Skin of body (tissue), 2 donors: ENCODE measurements around the gene LAGE3. TPM values are rescaled to one million over a fixed set of nuclear protein-coding genes. Genes with fewer than 3 reads are reported as not detected.

Source experiments
- DNase-seq: peaks from one replicate; lab custom pipeline; 2025; lab: John Stamatoyannopoulos, UW
- total RNA-seq: library from RNA; depleted of rRNA; stranded (reverse); fragments of >200 nt; gene quantifications from one replicate; pipeline ENCODE4 v1.2.3, GENCODE V29; 2014

Gene LAGE3
- total RNA-seq, 1 donor from 2014 or later, result 5.2 TPM

- DNase-seq, result no peak
These were observed 20.7 kb downstream of the LAGE3 start, which contains the start of gene PLXNA3 for GRCh38 chrX:154458116-154458953. TSS of gene PLXNA3 (plus strand) at chrX:154458281. CDS start at chrX:154460184, 1,903 bp downstream.

GRCh38 chrX:154457491-154458115 lies 21.5 kb downstream of the LAGE3 start:
- no peak for DNase-seq

DNA sequence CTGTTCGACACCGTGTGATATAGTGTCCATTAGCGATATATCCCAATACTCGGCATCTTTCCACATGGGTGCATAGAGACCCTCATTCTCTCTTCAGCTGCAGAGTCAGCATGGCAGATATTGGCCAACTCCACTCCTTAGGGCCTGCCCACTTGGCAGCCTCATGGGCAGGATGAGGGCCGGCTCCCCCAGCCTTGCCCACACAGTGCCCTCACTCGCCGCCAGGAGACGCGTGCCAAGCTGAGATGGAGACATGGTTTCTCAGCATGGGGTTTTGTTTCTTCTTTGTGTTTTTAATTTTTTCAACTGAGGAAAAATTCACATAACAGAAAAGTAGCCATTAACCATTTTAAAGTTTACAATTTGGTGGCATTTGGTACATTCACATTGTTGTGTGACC lies 26.3 kb downstream of the LAGE3 start:
- no peak for DNase-seq

DNA sequence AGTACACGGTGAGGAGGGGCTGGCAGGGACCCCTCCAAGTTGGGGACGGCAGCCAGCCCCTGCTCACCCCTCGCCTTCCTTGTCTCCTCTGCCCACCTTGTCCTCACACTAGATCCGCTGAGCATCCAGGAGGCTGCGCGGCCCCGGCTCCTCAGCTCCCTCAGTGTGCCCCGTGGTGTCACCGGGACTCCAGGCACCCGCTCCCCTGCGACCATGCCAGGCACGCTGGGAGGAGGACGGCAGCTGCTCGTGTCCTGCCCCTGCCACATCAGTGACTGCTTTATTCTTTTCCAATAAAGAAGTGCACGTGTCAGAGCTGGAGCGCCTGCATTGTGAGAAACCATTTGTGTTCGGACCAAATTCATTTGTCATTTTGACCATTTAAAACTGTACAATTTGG lies 28.8 kb downstream of the LAGE3 start:
- no peak for DNase-seq

DNA sequence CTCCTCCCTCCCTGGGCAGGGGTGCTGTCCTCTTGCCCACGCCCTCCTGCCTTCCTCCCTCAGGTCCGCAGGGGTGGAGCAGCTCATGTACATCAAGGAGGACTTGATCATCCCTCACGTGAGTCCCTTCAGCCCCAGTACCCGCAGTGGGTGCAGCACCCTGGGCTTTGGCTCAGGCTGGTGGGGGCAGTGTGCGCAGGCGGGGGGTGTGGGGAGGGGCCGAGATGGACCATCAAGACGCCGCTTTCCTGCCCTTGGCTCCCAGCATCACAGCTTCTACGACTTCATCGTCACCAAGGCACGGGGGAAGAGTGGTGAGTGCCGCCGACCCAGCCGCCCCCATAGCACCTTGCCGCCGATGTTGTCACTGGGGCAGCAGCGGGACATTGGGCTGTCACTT lies 29.5 kb downstream of the LAGE3 start:
- no peak for DNase-seq

DNA sequence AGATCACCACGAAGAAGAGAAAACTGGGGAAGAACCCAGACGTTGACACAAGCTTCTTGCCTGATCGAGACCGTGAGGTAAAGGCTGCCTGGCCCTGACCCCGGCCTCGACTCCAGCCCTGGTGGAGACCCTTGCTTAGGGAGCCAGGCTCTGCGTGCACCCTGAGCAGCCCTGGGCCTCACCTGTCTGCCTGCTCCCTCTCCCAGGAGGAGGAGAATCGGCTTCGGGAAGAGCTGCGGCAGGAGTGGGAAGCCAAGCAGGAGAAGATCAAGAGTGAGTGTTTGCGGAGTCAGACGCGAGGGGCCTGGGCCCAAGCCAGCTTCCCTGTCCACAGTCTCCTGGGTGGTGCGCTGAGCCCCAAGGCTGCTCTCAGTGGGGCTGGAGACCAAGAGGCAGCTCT lies 30.6 kb downstream of the LAGE3 start:
- DNase-seq, result no peak

GRCh38 chrX:154446430-154446829 lies 32.7 kb downstream of the LAGE3 start:
- DNase-seq, result no peak

DNA sequence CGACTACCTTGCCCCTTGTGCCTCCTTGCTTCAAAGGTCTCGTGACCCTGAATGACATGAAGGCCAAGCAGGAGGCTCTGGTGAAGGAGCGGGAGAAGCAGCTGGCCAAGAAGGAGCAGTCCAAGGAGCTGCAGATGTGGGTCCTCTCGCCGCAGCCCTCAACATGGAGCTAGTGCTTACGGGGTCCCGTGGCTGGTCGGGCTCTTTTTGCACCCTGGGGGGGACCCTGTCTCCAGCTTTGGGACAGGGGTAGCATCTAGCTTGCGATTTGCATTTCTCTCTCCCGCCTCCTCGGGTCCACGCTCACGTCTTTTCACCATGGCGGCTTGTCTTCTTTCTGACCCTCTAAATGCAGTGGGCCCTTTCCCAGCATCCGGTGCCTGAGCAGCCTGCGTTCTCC lies 33.3 kb downstream of the LAGE3 start:
- DNase-seq, result no peak

GRCh38 chrX:154444755-154445246 lies 34.3 kb downstream of the LAGE3 start:
- DNase-seq, result no peak

DNA sequence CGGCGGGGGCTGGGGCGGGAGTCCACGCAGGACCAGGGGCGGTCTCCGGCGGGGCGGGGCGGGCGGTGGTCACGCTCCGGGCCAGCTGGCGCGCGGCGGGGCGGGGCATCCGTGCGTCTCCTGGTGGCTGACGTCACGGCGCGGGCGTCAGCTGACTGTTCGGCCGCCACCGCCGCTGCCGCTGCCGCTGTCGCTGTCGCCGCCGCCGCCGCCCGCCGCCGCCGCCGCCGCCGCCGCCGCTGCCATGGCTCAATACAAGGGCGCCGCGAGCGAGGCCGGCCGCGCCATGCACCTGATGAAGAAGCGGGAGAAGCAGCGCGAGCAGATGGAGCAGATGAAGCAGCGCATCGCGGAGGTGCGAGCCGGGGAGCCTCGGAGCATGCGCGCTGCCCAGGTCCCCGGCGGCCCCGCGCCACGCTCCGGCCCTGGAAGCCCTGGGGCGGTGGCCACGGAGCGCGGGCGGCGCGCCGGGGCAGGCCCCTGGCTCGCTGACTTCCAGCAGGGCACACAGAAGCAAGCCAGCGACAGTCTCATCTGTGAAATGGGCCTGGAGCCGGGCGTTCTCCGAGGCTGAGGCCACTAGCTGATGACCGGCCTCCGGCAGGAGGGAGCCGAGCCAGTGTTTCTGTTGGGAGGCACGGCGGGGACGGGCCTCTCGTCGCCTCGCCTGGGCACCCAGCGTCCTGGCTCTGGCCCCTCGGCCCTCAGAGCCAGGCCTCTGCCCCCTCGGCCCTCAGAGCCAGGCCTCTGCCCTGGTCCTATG lies 34.9 kb downstream of the LAGE3 start, which contains the start of gene FAM50A:
TSS of gene FAM50A (plus strand) at position 150 of the 763 bp plus-strand sequence. CDS start at position 245, 95 bp downstream.
- DNase-seq, result no peak

- DNase-seq, result no peak
These were observed 35.6 kb downstream of the LAGE3 start for GRCh38 chrX:154443479-154443910.

GRCh38 chrX:154441984-154442707 lies 36.9 kb downstream of the LAGE3 start:
- DNase-seq, result no peak

DNA sequence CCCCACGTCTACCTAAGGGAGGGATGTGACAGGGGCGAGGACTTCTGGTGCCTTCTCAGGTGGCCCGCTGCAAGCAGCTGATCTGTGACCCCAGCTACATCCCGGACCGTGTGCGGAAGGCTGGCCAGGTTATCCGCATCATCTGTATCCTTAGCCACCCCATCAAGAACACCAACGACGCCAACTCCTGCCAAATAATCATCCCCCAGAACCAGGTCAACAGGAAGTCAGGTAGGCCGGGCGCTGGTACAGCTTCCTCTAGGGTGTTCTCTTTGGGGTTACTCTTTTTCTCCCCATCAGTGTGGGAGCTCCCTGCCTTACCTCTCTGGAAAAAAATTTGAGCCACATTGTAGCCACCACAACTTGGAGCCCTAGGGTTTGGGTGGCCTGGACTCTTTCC lies 37.5 kb downstream of the LAGE3 start:
- no peak for DNase-seq

GRCh38 chrX:154440623-154441357 lies 38.3 kb downstream of the LAGE3 start:
- no peak for DNase-seq

- DNase-seq, result no peak
These were observed 39.2 kb downstream of the LAGE3 start for GRCh38 chrX:154439841-154440240.

DNA sequence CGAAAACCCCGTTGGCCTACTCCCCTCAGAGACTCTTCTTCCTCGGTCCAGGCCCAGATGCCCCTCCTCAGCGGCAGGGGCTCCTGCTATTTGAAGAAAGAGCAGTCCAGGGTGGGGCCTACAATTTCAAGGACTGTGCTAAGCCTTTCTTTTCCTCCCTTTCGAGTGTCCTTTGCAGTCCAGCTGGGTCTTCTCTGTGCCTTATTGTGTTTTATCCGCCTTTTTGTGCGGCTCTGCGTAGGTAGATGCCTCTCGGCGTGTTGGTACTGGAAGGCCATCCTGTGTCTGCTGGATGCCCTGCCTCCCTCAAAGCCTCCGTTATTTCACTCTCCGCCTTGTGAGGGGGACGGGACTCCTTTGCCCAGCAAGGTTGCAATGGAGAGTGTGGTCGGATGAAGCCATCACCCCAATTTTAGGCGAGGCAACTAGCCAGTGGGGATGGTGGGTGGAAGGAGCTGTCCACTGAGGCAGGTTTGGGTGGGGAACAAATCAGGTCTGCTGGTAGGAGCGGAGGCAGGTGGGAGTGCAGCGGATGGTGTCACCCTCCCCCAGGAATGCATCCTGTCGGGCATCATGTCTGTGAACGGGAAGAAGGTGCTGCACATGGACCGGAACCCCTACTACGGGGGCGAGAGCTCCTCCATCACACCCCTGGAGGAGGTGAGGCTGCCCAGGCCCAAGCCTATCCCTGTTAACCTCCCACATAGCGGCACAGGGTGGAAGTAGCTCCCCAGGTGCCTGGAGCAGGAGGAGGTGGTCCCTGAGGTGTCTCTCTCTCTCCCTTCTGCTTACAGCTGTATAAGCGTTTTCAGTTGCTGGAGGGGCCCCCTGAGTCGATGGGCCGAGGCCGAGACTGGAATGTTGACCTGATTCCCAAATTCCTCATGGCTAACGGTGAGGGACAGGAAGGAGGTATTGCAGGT lies 40.8 kb downstream of the LAGE3 start:
- no peak for DNase-seq

GRCh38 chrX:154436983-154437752 lies 41.9 kb downstream of the LAGE3 start, which contains the start of gene GDI1:
TSS of gene GDI1 (plus strand) at chrX:154437154. CDS start at chrX:154437255, 101 bp downstream.
- no peak for DNase-seq

- no peak for DNase-seq
These were observed 42.6 kb downstream of the LAGE3 start for GRCh38 chrX:154436374-154436982.
